ENCODE results near the gene TNFSF4.

Gene TNFSF4

DNA sequence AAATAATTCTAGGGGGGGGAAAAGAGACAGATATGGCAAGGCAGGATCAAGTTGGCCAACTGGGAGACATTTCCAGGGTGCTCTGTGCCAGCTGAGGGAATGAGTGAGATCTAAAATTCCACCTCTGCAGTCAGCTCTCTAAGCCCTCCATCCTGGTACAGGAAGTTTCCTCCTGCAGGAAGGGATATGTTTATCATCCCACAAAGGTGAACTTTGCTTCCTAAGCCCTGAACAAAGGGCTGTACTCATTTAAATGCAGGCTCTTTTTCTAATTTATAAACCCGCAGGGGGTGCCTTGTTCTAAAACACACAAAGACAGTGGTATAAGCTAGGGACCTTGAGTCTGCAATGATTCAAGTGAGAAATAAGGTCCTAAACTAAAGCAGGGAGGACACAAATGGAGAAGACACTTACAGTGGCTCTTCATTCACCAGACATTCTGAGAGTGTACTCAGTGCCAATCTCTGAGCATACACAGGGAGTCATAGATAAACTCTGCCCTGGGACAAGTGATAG lies 3.6 kb upstream of the TNFSF4 start:
- DNase-seq (ENCODE audit: low read depth), result no peak

- DNase-seq (ENCODE audit: low read depth), result no peak
Measured at GRCh38 chr1:173210283-173210682, 3.2 kb upstream of the TNFSF4 start.

- DNase-seq (ENCODE audit: low read depth), result no peak
Measured at GRCh38 chr1:173208868-173209267, 1.7 kb upstream of the TNFSF4 start.

DNA sequence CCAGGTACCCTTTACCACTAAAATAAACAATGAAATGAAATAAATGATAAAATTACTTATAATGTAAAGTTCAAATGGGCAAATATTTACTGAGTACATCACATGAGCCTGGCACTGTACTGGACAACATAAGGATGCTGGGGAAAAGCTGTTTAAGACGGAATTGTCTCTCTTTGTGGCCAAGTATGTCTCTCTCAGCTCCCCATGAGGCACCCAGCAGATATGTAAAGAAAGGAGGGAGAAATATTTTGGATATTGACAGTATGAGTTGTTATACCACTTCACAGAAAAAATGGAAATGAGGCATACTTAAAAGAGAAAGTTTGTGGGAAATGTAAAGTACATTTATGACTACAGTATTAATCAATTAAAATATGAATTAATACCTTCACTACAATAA lies 1.0 kb upstream of the TNFSF4 start:
- no peak for DNase-seq (ENCODE audit: low read depth)

DNA sequence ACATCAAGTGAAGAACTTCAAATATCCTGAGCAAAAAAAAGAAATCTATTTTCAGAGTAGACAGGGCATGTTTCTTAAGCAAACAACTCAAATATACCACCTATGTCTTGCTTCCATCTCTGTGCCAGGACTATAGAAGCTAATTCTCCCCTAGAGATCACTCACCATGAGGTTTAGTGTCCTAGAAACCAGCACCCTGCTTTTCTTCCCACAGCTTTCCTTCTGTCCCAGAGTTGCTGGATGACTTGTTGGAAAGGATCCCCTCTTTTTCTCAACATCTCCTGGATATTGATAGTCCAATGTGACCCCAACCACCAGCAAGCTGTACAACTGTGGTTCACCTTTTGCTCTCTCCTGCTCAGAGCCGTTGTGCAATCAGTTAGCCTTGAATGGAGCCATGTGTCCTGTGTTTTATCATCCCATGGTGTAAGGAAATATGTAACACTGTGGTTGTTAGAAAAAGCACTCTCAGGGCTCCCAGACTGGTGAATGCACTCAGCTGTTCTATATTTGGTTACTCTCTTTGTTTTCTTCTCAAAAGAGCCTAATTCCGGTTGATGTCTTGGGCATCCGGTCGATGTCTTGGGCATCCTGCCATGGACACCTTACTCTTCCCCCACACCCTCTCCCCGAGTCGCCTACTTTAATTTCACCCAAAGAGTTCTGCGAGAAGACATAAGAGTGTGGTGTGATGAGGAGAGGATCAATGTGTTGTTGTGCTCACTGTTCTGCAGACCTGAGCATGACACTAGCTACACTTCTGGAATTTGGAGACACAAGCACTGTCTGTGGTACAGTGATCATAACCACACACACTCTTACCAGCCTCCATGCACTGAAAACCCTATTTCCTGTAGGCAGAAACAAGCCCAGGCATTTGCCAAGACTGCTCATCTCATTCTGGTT lies 1.7 kb downstream of the TNFSF4 start:
- DNase-seq (ENCODE audit: low read depth), result peak; percentile 41

DNA sequence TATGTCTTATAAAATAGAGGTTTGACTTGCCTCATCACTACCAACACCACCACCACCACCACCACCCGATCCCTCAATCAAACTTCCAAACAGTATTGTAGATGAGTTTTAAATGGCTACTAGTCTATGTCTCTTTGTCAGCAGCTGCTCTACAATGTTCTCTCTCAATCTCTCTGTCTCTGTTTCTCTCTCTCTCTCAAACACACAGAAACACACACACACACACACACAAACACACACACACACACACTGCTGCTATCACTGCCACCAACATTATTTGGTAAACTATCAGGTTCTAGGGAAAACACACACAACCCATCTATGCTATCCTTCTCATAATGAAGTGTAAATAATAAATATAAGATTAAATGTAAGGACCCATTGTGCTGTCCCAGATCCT lies 2.4 kb downstream of the TNFSF4 start:
- DNase-seq (ENCODE audit: low read depth), result no peak

DNA sequence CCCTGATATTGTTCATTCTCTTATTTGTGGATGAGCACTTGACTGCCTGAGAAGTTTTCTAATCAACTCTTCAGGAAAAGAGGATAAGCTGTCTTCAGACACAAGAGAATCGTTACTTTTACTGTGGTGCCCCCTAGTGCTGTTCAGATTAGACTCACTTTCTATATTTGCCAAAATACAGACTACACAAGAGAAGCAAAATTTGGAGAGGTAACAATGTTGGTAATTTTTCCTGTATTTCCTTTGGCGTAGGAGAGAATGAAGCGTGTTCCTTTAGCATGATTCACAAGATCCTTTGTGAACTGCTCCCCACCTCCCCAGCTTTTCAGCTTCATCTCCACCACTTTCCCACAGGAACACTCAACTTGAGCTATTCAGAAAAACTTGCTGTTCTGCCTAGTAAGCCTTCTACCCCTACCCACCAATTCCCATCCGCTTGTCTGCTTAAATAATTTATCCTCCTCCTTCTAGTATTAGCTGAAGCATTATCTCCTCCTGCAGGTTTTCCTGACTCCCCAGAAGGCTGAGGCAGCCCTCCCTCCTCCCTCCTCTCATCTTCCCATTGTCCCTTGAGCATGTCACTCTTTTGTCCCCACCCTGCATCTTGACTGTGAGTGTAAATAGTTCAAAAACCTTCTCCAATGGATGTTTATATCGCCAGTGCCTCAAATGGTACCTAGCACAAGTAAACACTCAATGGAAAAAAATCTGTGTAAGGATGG lies 4.5 kb downstream of the TNFSF4 start:
- peak; percentile 73 for DNase-seq (ENCODE audit: low read depth)

GRCh38 chr1:173201969-173202368 lies 5.2 kb downstream of the TNFSF4 start:
- no peak for DNase-seq (ENCODE audit: low read depth)

DNA sequence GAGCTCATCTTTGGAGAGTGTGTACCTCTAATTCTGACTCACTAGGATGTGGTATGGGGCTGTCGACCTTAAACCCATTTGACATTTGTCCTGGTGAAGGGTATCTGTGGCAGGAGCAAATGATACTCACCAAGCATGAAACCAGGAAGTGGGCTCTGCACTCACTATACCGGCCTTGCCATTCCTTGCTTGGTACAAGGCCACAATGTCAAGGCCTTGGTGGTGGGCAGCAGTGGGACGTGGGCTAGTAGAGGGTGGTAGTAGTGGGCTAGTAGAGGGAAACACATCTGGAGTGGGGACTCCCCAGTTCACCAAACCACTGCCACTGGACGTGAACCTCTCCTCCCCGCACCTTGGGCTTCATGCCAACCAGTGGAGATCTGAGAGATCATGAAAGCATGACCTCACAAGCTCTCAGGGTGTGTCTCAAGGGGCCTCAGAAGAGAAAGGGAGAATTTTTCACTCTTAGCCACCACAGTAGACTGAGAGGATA lies 11.5 kb downstream of the TNFSF4 start:
- DNase-seq (ENCODE audit: low read depth), result no peak

DNA sequence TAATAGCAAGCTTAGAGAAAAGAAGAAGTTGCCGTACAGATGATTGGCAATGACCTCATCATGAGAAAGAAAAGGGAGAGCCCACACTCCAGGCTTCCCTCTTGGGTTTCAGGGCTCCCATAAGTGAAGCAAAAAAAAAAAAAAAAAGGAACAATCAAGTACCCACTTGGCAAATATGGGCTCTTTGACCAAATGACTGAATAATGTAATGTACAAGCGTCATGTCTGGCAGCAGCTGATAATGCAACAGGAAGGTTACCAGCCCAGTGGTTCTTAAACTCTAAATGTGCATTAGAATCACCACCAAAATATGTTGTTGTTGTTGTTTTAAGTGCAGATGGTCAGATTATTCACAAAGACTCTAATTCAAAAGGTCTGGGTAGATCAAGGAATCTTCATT lies 13.5 kb downstream of the TNFSF4 start:
- DNase-seq (ENCODE audit: low read depth), result peak; percentile 79

- no peak for DNase-seq (ENCODE audit: low read depth)
Measured at GRCh38 chr1:173191011-173191705, 16.0 kb downstream of the TNFSF4 start.

DNA sequence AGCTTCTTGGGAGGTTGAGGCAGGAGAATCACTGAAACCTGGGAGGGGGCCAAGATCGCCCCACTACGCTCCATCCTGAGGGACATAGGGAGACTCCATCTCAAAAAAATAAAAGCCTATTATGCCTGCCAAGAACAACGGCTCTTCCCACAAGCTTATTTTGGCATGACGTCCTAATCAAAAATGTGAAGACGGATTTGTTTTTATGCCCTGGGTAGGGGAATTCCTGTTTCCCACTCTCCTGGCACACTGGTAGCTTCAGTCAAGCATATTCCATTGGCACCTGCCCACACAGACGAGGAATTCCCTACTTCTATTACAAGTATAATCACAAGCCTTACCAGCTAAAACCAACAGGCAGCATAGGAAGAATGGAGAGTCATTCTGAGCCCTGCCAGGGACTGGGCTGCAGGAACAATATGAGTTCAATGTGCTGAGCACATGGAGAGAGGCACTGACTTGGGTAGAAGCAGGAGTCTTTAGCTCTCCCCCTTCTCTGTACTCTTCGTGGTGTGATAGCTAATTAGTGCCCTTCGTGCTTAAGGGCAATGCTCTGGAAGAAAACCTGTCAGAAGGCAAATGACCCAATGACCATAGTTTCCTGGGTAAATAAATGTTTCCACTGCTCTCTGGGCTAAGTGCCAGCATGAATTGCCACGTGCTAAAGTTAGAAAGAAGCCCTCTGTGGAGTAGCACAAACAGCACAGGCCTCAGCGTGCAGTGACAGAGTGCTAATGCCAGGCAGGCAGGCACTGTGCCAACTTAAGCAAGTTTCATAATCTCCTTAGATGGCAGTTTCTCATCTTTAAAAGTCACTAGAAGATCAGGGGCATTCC lies 16.8 kb downstream of the TNFSF4 start:
- DNase-seq (ENCODE audit: low read depth), result peak; percentile 59

DNA sequence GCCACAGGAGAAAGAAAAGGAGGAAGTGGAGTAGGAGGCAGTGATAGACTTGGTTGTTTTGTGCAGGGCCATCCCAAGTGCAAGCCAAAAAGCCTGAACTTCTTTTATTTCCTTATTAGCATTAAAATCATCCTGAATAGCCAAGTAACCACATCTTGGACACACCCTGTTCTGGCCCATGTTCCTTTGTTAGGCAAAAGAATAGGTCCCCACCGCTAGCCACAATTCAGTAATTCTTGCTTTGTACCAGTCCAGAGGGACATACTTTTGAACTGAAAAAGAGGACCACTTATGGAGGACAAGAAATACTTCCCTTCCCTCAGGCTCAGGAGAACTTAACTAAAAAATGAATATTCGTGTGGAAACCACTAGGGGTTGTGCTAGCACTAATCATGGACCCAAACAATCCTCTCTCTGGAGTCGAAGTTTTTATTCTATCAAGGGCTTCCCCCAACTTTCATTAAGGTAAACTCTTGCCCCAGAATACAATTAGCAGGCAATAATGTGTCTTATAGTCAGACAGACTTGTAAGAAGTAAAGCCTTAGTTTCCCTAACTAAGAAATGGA lies 19.4 kb downstream of the TNFSF4 start:
- no peak for DNase-seq (ENCODE audit: low read depth)

DNA sequence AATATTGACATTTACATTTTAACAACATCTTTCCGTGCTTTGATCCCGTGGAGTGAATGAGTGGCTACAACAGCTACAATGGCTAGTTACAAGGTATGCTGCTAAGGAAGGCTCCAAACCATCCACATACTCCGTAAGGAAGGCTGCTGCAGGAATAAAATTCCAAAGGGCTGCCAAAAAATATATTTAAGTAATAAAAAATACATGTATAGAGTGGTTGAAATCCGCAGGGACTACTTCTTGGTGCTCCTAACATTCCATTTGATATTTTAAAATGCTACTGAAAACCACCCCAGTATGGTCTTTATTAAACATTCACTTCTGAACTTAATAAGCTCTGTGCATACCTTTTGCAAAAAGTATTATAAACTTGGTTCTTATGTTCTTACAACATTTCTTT lies 25.3 kb downstream of the TNFSF4 start:
- no peak for DNase-seq (ENCODE audit: low read depth)

DNA sequence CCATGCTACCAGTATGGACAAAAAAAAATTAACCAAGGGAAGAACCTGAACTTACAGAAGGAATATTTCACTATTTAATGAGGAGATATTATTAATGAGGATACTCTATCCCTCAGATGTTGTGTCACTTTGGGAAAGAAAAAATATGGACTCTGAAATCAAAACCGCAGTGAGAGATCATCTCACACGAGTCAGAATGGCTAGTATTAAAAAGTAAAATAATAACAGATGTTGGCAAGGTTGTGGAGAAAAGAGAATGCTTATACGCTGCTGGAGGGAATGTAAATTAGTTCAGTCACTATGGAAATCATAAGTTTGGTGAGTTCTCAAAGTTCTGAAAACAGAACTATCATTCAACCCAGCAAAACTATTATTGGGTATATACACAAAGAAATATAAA lies 30.9 kb downstream of the TNFSF4 start:
- no peak for DNase-seq (ENCODE audit: low read depth)

DNA sequence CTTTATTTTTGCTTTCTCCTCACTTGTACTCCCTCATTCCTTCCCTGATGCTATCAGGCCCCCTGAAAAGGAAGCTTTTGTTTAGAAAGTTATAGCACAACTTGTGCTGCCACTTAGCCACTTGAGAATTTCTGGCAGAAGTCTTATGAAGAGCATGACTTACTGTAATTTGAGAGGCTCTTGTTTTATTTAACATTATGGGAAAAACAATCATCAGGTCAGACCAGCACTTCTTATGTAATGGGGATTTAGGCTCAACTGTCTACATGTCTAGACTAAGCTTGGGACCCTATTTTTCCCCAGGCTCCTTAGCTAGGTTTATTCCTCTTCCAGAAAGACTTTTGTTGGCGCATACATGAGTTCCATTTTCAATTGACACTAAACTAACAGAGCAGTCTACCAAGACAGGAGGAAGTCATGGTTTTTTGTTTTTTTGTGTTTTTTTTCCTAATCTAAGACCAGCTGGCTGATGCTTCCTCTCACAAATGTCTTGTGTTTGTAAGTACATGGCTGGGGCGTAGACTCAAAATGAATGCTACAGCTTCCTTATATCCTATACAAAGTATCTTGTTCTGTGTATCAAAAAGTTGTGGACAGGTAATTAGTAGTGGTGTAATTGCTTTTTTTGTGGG lies 31.5 kb downstream of the TNFSF4 start:
- DNase-seq (ENCODE audit: low read depth), result no peak

GRCh38 chr1:173173388-173173787 lies 33.7 kb downstream of the TNFSF4 start:
- no peak for DNase-seq (ENCODE audit: low read depth)

DNA sequence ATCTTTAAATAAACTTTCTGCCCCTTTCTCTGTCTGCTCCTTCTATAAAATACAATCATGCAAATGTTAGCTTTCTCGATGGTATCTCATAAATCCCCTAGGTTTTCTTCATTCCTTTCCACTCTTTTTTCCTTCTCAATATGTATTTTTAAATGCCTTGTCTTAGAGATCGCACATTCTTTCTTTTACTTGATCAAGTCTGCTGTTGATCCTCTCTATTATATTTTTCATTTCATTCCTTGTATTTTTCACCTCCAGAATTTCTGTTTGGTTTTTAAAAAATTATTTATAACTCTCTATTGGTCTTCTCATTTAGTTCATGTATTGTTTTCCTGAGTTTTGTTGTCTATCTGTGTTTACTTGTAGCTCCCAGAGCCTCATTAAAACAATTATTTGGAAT lies 36.0 kb downstream of the TNFSF4 start:
- DNase-seq (ENCODE audit: low read depth), result no peak

GRCh38 chr1:173168941-173169340 lies 38.2 kb downstream of the TNFSF4 start:
- DNase-seq (ENCODE audit: low read depth), result no peak

GRCh38 chr1:173164686-173165085 lies 42.4 kb downstream of the TNFSF4 start:
- DNase-seq (ENCODE audit: low read depth), result no peak

DNA sequence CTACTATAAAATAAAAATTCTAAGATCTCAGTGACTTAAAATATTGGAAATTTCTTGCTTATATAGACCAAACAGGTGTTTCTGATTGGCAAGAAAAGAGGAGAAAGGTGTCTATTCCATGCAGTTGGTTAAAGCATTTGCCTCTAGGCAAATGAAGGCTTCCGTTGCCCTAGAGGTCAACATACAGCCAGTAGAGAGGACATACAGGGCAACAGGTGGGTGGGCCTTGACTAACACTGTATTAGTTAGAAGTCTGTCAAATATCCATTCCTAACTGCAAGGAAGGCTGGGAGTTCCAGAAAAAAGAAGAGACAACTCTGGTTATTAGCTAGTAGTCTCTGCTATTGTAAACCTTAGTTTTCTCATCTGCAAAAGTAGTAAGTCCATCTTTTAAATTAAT lies 43.0 kb downstream of the TNFSF4 start:
- DNase-seq (ENCODE audit: low read depth), result no peak

Measured in GM04503 (cell line).